Measurements from ENCODE around the gene NUP43. TPM values are rescaled to one million over a fixed set of nuclear protein-coding genes. Genes with fewer than 3 reads are reported as not detected.

Gene NUP43
- total and polyA plus RNA-seq, 2 donors from 2014 or later, result 9.9 to 36.1 TPM

- TF ChIP-seq CTCF (IDR thresholded peaks at IDR 0.05; ENCODE audit: borderline replicate concordance, extremely low read depth, insufficient read depth), result no peak
Measured at GRCh38 chr6:149734915-149735314, 11.4 kb downstream of the NUP43 start.

GRCh38 chr6:149733089-149733720 lies 13.1 kb downstream of the NUP43 start:
- no peaks in the 10 kb centered on the region for H3K27me3 ChIP-seq (ENCODE audit: control insufficient read depth, insufficient read depth, low read length)
- no peak overlapping the region for H3K4me3 ChIP-seq (ENCODE audit: low read length in 3 of 3)
- intact Hi-C loops (cut with DNase I), result no loop called here
- FAIRE-seq (no peak), DNase-seq (no peak)
- H3K4me1 ChIP-seq (ENCODE audit: control insufficient read depth in 2 of 3, insufficient read depth in 2 of 3, low read depth in 1 of 3, low read length in 3 of 3), result peaks cover 0 to 2% (median 0%) of the 10 kb centered on the region in 3 donors
- H3K27ac ChIP-seq (ENCODE audit: low read depth in 2 of 2, low read length in 2 of 2), result no peak overlapping the region
- no peak overlapping the region for H3K9ac ChIP-seq (ENCODE audit: low read length in 3 of 3)
- no peak for TF ChIP-seq CTCF (IDR thresholded peaks at IDR 0.05; ENCODE audit: borderline replicate concordance, extremely low read depth, insufficient read depth)
- peaks cover 2 to 18% (median 15%) of the 10 kb centered on the region in 3 donors for H3K36me3 ChIP-seq (ENCODE audit: control insufficient read depth in 2 of 3, insufficient read depth in 3 of 3, low read length in 3 of 3)
- H3K9me3 ChIP-seq (ENCODE audit: control insufficient read depth in 2 of 3, insufficient read depth in 1 of 3, low read length in 3 of 3), result no peaks in the 10 kb centered on the region

More at GRCh38 chr6:149734915-149735314, 11.4 kb downstream of the NUP43 start:
- H3K4me3 ChIP-seq (ENCODE audit: low read length in 3 of 3), result no peak overlapping the region
- H3K27ac ChIP-seq (ENCODE audit: low read depth in 2 of 2, low read length in 2 of 2), result no peak overlapping the region
- no peaks in the 10 kb centered on the region for H3K4me1 ChIP-seq (ENCODE audit: control insufficient read depth in 2 of 3, insufficient read depth in 2 of 3, low read depth in 1 of 3, low read length in 3 of 3)
- intact Hi-C loops (cut with DNase I), result no loop called here
- no peaks in the 10 kb centered on the region for H3K9me3 ChIP-seq (ENCODE audit: control insufficient read depth in 2 of 3, insufficient read depth in 1 of 3, low read length in 3 of 3)
- H3K36me3 ChIP-seq (ENCODE audit: control insufficient read depth in 2 of 3, insufficient read depth in 3 of 3, low read length in 3 of 3), result peaks cover 3 to 22% (median 15%) of the 10 kb centered on the region in 3 donors
- no peaks in the 10 kb centered on the region for H3K27me3 ChIP-seq (ENCODE audit: control insufficient read depth, insufficient read depth, low read length)
- DNase-seq (no peak), FAIRE-seq (no peak)
- H3K9ac ChIP-seq (ENCODE audit: low read length in 3 of 3), result no peak overlapping the region

- Histone ChIP-seq H3K4me3 (ENCODE audit: low read length in 3 of 3) (no peak overlapping the region), H3K9ac (ENCODE audit: low read length in 3 of 3) (no peak overlapping the region), H3K27ac (ENCODE audit: low read depth in 2 of 2, low read length in 2 of 2) (no peak overlapping the region), H3K9me3 (ENCODE audit: control insufficient read depth in 2 of 3, insufficient read depth in 1 of 3, low read length in 3 of 3) (no peaks in the 10 kb centered on the region), H3K4me1 (ENCODE audit: control insufficient read depth in 2 of 3, insufficient read depth in 2 of 3, low read depth in 1 of 3, low read length in 3 of 3) (peaks cover 0 to 2% (median 0%) of the 10 kb centered on the region in 3 donors), H3K36me3 (ENCODE audit: control insufficient read depth in 2 of 3, insufficient read depth in 3 of 3, low read length in 3 of 3) (peaks cover 2 to 18% (median 11%) of the 10 kb centered on the region in 3 donors), H3K27me3 (ENCODE audit: control insufficient read depth, insufficient read depth, low read length) (no peaks in the 10 kb centered on the region)
- intact Hi-C loops (cut with DNase I), result no loop called here
- TF ChIP-seq CTCF (IDR thresholded peaks at IDR 0.05; ENCODE audit: borderline replicate concordance, extremely low read depth, insufficient read depth), result no peak
- no peak for FAIRE-seq
- DNase-seq, result no peak
Measured at GRCh38 chr6:149729824-149730223, 16.5 kb downstream of the NUP43 start.
